ENCODE measurements around the gene ANKRD28.

ANKRD28 gene

GRCh38 chr3:15758295-15758694, 39.5 kb downstream of the ANKRD28 start:
- Histone ChIP-seq H4K20me1 (ENCODE audit: insufficient read depth, low read length) (no peaks in the 10 kb centered on the region), H2AFZ (ENCODE audit: low read length) (no peak overlapping the region), H3K36me3 (replicated peaks; ENCODE audit: insufficient read depth, low read length) (0 out of 2 replicates have a peak, but pooled peaks cover 2% of the 10 kb centered on the region), H3K27ac (ENCODE audit: low read length) (no peak overlapping the region), H3K79me2 (ENCODE audit: low read length) (peaks cover 50% of the 10 kb centered on the region), H3K4me1 (ENCODE audit: low read length) (no peaks in the 10 kb centered on the region), H3K4me2 (ENCODE audit: low read depth, low read length) (no peak overlapping the region), H3K4me3 (ENCODE audit: low read length) (no peak overlapping the region), H3F3A (ENCODE audit: insufficient read depth, low read length) (no peaks in the 10 kb centered on the region), H3K9ac (ENCODE audit: low read length) (no peak overlapping the region), H3K27me3 (replicated peaks; ENCODE audit: insufficient read depth, low read length) (no peaks in the 10 kb centered on the region), H3K9me3 (replicated peaks; ENCODE audit: insufficient read depth, low read length) (no peaks in the 10 kb centered on the region), H3K9me2 (replicated peaks; ENCODE audit: insufficient read depth, low read length) (no peaks in the 10 kb centered on the region)
- TF ChIP-seq EZH2phosphoT487 (IDR thresholded peaks at IDR 0.05; ENCODE audit: low read length) (no peak), CTCF (IDR thresholded peaks at IDR 0.05; ENCODE audit: low read length) (no peak), EZH2 (optimal IDR thresholded peaks at IDR 0.05; ENCODE audit: low read depth, low read length) (no peak)
- no peak for DNase-seq

- no peaks in the 10 kb centered on the region for H4K20me1 ChIP-seq (ENCODE audit: insufficient read depth, low read length)
- no peaks in the 10 kb centered on the region for H3K9me3 ChIP-seq (replicated peaks; ENCODE audit: insufficient read depth, low read length)
- no peak overlapping the region for H3K4me3 ChIP-seq (ENCODE audit: low read length)
- DNase-seq: no peak
- no peak overlapping the region for H3K9ac ChIP-seq (ENCODE audit: low read length)
- no peaks in the 10 kb centered on the region for H3K9me2 ChIP-seq (replicated peaks; ENCODE audit: insufficient read depth, low read length)
- H3K4me2 ChIP-seq (ENCODE audit: low read depth, low read length): no peak overlapping the region
- H3K27ac ChIP-seq (ENCODE audit: low read length): no peak overlapping the region
- H3K27me3 ChIP-seq (replicated peaks; ENCODE audit: insufficient read depth, low read length): no peaks in the 10 kb centered on the region
- H3K4me1 ChIP-seq (ENCODE audit: low read length): no peaks in the 10 kb centered on the region
- H2AFZ ChIP-seq (ENCODE audit: low read length): no peak overlapping the region
- H3K36me3 ChIP-seq (replicated peaks; ENCODE audit: insufficient read depth, low read length): 0 out of 2 replicates have a peak, but pooled peaks cover 2% of the 10 kb centered on the region
- no peaks in the 10 kb centered on the region for H3F3A ChIP-seq (ENCODE audit: insufficient read depth, low read length)
- H3K79me2 ChIP-seq (ENCODE audit: low read length): peaks cover 45% of the 10 kb centered on the region
- no peak for TF ChIP-seq EZH2 (optimal IDR thresholded peaks at IDR 0.05; ENCODE audit: low read depth, low read length)
- TF ChIP-seq EZH2phosphoT487 (IDR thresholded peaks at IDR 0.05; ENCODE audit: low read length): no peak
- TF ChIP-seq CTCF (IDR thresholded peaks at IDR 0.05; ENCODE audit: low read length): no peak
Observed at GRCh38 chr3:15757824-15758223, 40.0 kb downstream of the ANKRD28 start.

- no peaks in the 10 kb centered on the region for H3K27me3 ChIP-seq (replicated peaks; ENCODE audit: insufficient read depth, low read length)
- H2AFZ ChIP-seq (ENCODE audit: low read length): no peak overlapping the region
- no peaks in the 10 kb centered on the region for H3K4me1 ChIP-seq (ENCODE audit: low read length)
- no peak overlapping the region for H3K4me2 ChIP-seq (ENCODE audit: low read depth, low read length)
- TF ChIP-seq EZH2phosphoT487 (IDR thresholded peaks at IDR 0.05; ENCODE audit: low read length) (no peak), EZH2 (optimal IDR thresholded peaks at IDR 0.05; ENCODE audit: low read depth, low read length) (no peak), CTCF (IDR thresholded peaks at IDR 0.05; ENCODE audit: low read length) (no peak)
- no peak for DNase-seq
- no peaks in the 10 kb centered on the region for H3K9me3 ChIP-seq (replicated peaks; ENCODE audit: insufficient read depth, low read length)
- H3K4me3 ChIP-seq (ENCODE audit: low read length): no peak overlapping the region
- H3K9me2 ChIP-seq (replicated peaks; ENCODE audit: insufficient read depth, low read length): no peaks in the 10 kb centered on the region
- H3K36me3 ChIP-seq (replicated peaks; ENCODE audit: insufficient read depth, low read length): peaks cover 3% of the 10 kb centered on the region; the same call in 1 of the 2 replicates
- no peak overlapping the region for H3K27ac ChIP-seq (ENCODE audit: low read length)
- H3K9ac ChIP-seq (ENCODE audit: low read length): no peak overlapping the region
- peaks cover 49% of the 10 kb centered on the region for H3K79me2 ChIP-seq (ENCODE audit: low read length)
- no peaks in the 10 kb centered on the region for H4K20me1 ChIP-seq (ENCODE audit: insufficient read depth, low read length)
- no peaks in the 10 kb centered on the region for H3F3A ChIP-seq (ENCODE audit: insufficient read depth, low read length)
Observed at GRCh38 chr3:15756505-15756904, 41.3 kb downstream of the ANKRD28 start.
